DND-41 (cell line): Measurements from ENCODE around the gene ERG.

Experiments
- ATAC-seq: fragments of 200-7000 bp; cut with Tn5 transposase; 3 replicates; pipeline ENCODE4 v1.9.1; 2021; ENCODE audit warnings: low read depth; ENCODE audit not compliant: insufficient read depth
- DNase-seq: peaks from one replicate; pipeline ENCODE4 v3.0.0-alpha.2; 2020
- H2AFZ ChIP-seq: 2 replicates; pipeline ENCODE4 v1.6.0; 2012; ENCODE audit warnings: low read depth, low read length
- H3K27ac ChIP-seq: 2 replicates; pipeline ENCODE4 v1.5.1; 2012; ENCODE audit warnings: low read length, inconsistent platforms
- H3K27me3 ChIP-seq: fragments of 200-600 bp; sonication (generic); 2 replicates; pipeline ENCODE4 v1.6.0; 2012; ENCODE audit warnings: low read length, mild to moderate bottlenecking, inconsistent platforms; ENCODE audit not compliant: insufficient read depth, poor library complexity
- H3K36me3 ChIP-seq: 2 replicates; pipeline ENCODE4 v1.5.1; 2012; ENCODE audit warnings: low read length, inconsistent platforms; ENCODE audit not compliant: insufficient read depth
- H3K4me1 ChIP-seq: 2 replicates; pipeline ENCODE4 v1.5.1; 2012; ENCODE audit warnings: mild to moderate bottlenecking, low read length; ENCODE audit not compliant: insufficient read depth
- H3K4me2 ChIP-seq: 2 replicates; pipeline ENCODE4 v1.6.0; 2012; ENCODE audit warnings: mild to moderate bottlenecking, moderate library complexity, low read length, inconsistent platforms; ENCODE audit not compliant: insufficient read depth
- H3K4me3 ChIP-seq, 2 experiments: fragments of 200-600 bp in 1 of 2; shearing (Covaris generic) in 1 of 2; 2 replicates each; pipeline ENCODE4 v1.5.1; 2012 to 2016; ENCODE audit warnings: inconsistent platforms in 2 of 2, low read length in 2 of 2, mild to moderate bottlenecking in 2 of 2, low read depth in 1 of 2, moderate library complexity in 1 of 2
- H3K79me2 ChIP-seq: 2 replicates; pipeline ENCODE4 v1.6.0; 2012; ENCODE audit warnings: low read length, inconsistent platforms; ENCODE audit not compliant: insufficient read depth
- H3K9ac ChIP-seq: 2 replicates; pipeline ENCODE4 v1.6.0; 2012; ENCODE audit warnings: low read depth, mild to moderate bottlenecking, inconsistent platforms, low read length, moderate library complexity
- H3K9me3 ChIP-seq: 2 replicates; pipeline ENCODE4 v1.5.1; 2012; ENCODE audit warnings: low read length, moderate library complexity, mild to moderate bottlenecking, inconsistent platforms; ENCODE audit not compliant: insufficient read depth, severe bottlenecking
- H4K20me1 ChIP-seq: 2 replicates; pipeline ENCODE4 v1.6.0; 2012; ENCODE audit warnings: low read length; ENCODE audit not compliant: insufficient read depth
- EZH2 ChIP-seq: IDR thresholded peaks from 3 replicates; pipeline ENCODE4 v1.6.1; 2012; ENCODE audit warnings: borderline replicate concordance, low read depth, mild to moderate bottlenecking, moderate library complexity, low read length, inconsistent platforms; ENCODE audit not compliant: severe bottlenecking
- TF ChIP-seq, protein P1 (sequence below): IDR thresholded peaks from 2 replicates; pipeline ENCODE4 v1.5.1; 2012; ENCODE audit warnings: borderline replicate concordance, low read length, moderate library complexity, mild to moderate bottlenecking; ENCODE audit not compliant: poor library complexity, severe bottlenecking; ENCODE audit errors: extremely low read depth

Gene ERG

DNA sequence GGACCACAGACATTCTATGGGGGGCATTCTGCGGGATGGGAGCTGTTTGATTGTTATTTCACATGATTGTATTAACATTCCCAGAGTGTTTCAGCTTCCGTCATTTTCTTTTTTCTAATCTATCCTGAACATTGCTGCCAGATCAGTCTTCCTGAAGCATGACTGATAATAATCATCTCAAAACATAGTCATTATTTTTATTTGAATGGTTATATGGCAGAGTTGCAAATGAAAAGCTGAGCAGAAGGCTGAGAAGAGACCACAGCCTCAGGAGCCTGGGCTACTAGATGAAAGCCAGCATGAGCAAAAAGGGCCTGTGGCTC, 109.0 kb downstream of the ERG start:
- peaks cover 11% of the 10 kb centered on the region for H3K4me1 ChIP-seq
- no peak overlapping the region for H3K4me2 ChIP-seq
- H3K27ac ChIP-seq, result no peak overlapping the region
- DNase-seq (no peak), ATAC-seq (no peak)
- H3K36me3 ChIP-seq, result no peaks in the 10 kb centered on the region
- no peak overlapping the region for H3K4me3 ChIP-seq
- H2AFZ ChIP-seq, result no peak overlapping the region
- peaks cover 3% of the 10 kb centered on the region for H3K27me3 ChIP-seq
- no peak for TF ChIP-seq EZH2
- TF ChIP-seq, protein P1, sequence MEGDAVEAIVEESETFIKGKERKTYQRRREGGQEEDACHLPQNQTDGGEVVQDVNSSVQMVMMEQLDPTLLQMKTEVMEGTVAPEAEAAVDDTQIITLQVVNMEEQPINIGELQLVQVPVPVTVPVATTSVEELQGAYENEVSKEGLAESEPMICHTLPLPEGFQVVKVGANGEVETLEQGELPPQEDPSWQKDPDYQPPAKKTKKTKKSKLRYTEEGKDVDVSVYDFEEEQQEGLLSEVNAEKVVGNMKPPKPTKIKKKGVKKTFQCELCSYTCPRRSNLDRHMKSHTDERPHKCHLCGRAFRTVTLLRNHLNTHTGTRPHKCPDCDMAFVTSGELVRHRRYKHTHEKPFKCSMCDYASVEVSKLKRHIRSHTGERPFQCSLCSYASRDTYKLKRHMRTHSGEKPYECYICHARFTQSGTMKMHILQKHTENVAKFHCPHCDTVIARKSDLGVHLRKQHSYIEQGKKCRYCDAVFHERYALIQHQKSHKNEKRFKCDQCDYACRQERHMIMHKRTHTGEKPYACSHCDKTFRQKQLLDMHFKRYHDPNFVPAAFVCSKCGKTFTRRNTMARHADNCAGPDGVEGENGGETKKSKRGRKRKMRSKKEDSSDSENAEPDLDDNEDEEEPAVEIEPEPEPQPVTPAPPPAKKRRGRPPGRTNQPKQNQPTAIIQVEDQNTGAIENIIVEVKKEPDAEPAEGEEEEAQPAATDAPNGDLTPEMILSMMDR, result no peak
- H3K79me2 ChIP-seq, result no peaks in the 10 kb centered on the region
- H4K20me1 ChIP-seq, result no peaks in the 10 kb centered on the region
- no peaks in the 10 kb centered on the region for H3K9me3 ChIP-seq
- H3K9ac ChIP-seq, result no peak overlapping the region

DNA sequence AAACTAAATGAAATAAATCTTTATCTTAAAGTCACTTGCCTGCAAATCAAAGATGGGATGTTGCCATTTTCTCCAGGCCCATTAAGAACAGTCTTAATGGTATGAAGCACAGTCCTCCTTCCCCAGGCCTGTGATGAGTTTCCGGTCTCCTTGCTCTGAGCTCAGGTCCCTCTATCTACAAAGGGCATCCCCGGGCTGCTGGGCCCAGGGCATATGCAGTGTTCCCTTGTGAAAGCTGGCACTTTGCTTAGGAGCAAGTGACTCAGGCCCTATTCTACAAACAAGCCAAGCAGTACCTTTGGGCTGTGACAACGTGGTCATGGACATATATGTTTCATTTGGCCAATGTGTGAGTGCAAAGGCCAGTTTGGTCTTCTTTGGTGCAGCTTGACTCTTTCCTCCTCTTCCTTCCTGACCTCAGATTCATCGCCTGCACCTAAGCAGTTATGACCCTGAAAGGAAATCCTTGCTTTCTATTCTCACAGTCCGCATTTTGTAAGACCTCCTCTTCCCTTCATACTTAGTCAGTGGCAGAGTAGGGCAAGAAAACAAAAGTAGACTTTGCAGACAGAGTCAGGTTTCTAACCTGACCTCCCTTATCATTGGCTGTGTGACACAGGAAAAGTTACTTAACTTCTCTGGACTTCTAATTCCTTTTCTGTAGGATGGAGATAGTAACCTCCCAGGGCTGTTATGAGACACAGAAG, 109.5 kb downstream of the ERG start:
- no peak for TF ChIP-seq EZH2
- TF ChIP-seq, protein P1, result no peak
- ATAC-seq (no peak), DNase-seq (no peak)
- H3K27me3 ChIP-seq, result peaks cover 3% of the 10 kb centered on the region
- no peaks in the 10 kb centered on the region for H3K79me2 ChIP-seq
- H3K36me3 ChIP-seq, result no peaks in the 10 kb centered on the region
- H3K9ac ChIP-seq, result no peak overlapping the region
- no peak overlapping the region for H3K4me2 ChIP-seq
- no peak overlapping the region for H3K27ac ChIP-seq
- H4K20me1 ChIP-seq, result no peaks in the 10 kb centered on the region
- H3K4me3 ChIP-seq, result no peak overlapping the region
- peaks cover 11% of the 10 kb centered on the region for H3K4me1 ChIP-seq
- no peak overlapping the region for H2AFZ ChIP-seq
- H3K9me3 ChIP-seq, result no peaks in the 10 kb centered on the region

DNA sequence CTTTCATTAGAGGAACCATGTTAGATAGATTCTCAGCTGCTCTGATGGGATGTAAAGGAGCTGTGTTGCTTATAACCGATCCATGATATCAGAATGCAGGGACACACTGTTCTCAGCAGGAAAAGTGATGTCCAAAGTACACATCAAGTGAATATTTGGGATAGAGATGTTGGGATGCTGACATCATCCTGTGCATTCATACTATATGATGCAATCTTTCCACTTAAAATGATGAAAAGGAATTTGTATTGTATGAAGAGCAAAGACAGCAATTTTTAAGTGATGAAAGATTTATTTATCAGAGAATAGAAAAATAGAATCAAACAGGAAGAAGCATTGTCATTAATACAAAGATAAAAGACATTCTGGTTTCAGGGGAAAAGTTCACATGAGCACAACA, 110.1 kb downstream of the ERG start:
- DNase-seq (no peak), ATAC-seq (no peak)
- peaks cover 3% of the 10 kb centered on the region for H3K27me3 ChIP-seq
- no peak overlapping the region for H2AFZ ChIP-seq
- TF ChIP-seq, protein P1, result no peak
- TF ChIP-seq EZH2, result no peak
- H3K9ac ChIP-seq, result no peak overlapping the region
- no peaks in the 10 kb centered on the region for H3K79me2 ChIP-seq
- no peak overlapping the region for H3K4me3 ChIP-seq
- H3K4me1 ChIP-seq, result peaks cover 11% of the 10 kb centered on the region
- no peak overlapping the region for H3K4me2 ChIP-seq
- no peaks in the 10 kb centered on the region for H4K20me1 ChIP-seq
- no peaks in the 10 kb centered on the region for H3K36me3 ChIP-seq
- H3K27ac ChIP-seq, result no peak overlapping the region
- no peaks in the 10 kb centered on the region for H3K9me3 ChIP-seq

DNA sequence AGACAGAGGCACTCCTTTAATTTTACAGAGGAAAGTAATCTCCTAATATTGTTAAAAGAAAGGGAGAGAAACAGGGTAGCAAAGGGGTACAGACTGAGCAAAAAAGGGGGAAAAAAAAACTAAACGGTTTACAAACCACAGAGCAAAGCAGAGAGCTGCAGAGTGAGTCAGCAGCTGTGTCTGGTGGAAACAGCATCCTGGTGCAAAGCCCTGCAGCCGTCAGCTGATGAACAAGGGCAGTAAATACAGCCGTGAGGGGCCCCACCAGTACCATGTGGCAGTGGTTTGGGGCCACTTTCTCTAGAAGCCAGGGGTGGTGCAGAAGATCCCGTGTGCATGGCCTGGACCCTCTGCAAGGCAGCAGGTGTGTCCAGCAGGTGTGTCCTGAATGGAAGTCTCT, 111.3 kb downstream of the ERG start:
- Histone ChIP-seq H3K4me2 (peak overlapping the region; percentile 36), H3K27me3 (peaks cover under 1% of the 10 kb centered on the region), H3K4me1 (peaks cover 11% of the 10 kb centered on the region), H3K36me3 (no peaks in the 10 kb centered on the region), H3K79me2 (no peaks in the 10 kb centered on the region), H4K20me1 (no peaks in the 10 kb centered on the region), H3K9ac (no peak overlapping the region), H3K4me3 (no peak overlapping the region), H3K27ac (peak overlapping the region; percentile 18; the same call in 1 of the 2 replicates), H3K9me3 (no peaks in the 10 kb centered on the region), H2AFZ (no peak overlapping the region)
- TF ChIP-seq, protein P1, result no peak
- no peak for TF ChIP-seq EZH2
- ATAC-seq (peak; percentile 99), DNase-seq (peak; percentile 72)
